Kidney epithelial cell (primary cell): Measurements from ENCODE around the gene SPIRE2. TPM values are rescaled to one million over a fixed set of nuclear protein-coding genes. Genes with fewer than 3 reads are reported as not detected.
A peak's percentile ranks its signal among the peaks of the same experiment; 100 is the strongest.
"Not testable (repeated sequence)": the region's sequence is repeated elsewhere in the genome, so short reads cannot be mapped to it uniquely, and the experiment has no call there.

Experiments used
- DNase-seq: peaks from one replicate; pipeline ENCODE4 v3.0.0-alpha.2; 2010; ENCODE audit warnings: low read depth
- H3K27me3 ChIP-seq: 2 replicates; pipeline ENCODE4 v1.6.0; 2011; ENCODE audit warnings: low read length; ENCODE audit not compliant: control insufficient read depth, insufficient read depth
- H3K36me3 ChIP-seq: 2 replicates; pipeline ENCODE4 v1.5.1; 2011; ENCODE audit warnings: low read length; ENCODE audit not compliant: control insufficient read depth, insufficient read depth
- H3K4me3 ChIP-seq: 2 replicates; pipeline ENCODE4 v1.5.1; 2011; ENCODE audit warnings: low read depth, mild to moderate bottlenecking, control low read depth, low read length
- CTCF ChIP-seq: IDR thresholded peaks from 2 replicates; pipeline ENCODE4 v1.5.1; 2011; ENCODE audit warnings: mild to moderate bottlenecking, moderate library complexity, low read length, control low read depth, inconsistent platforms; ENCODE audit not compliant: insufficient read depth, poor library complexity, severe bottlenecking
- total RNA-seq: library from RNA; depleted of rRNA; stranded (reverse); fragments of >200 nt; gene quantifications from 2 replicates; pipeline ENCODE4 v1.2.3, GENCODE V29; 2015

SPIRE2 gene
- total RNA-seq, 1 donor from 2014 or later = 1.4 TPM

GRCh38 chr16:89870440-89870839, 42.2 kb downstream of the SPIRE2 start:
- no peak for DNase-seq
- TF ChIP-seq CTCF = no peak
- Histone ChIP-seq H3K27me3 (no peaks in the 10 kb centered on the region), H3K4me3 (no peak overlapping the region), H3K36me3 (no peaks in the 10 kb centered on the region)

DNA sequence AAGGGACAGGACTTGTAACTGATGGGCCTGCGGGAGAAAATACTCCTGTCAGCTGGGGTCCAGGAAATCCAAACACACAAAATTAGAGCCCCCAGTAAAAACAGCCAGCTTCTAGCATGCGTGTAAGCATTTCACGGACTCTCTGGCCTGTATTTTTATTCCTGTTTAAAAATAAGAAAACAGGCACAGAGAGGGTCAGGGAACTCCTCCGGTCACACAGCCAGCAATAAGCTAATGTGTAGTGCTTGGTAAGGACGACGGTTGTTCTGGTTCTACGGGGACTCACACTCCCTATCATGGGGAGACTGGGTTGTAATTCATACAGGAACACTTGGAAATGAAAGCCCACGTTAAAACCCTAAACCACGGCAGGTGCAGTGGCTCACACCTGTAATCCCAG, 43.6 kb downstream of the SPIRE2 start:
- no peaks in the 10 kb centered on the region for H3K36me3 ChIP-seq
- no peak for DNase-seq
- no peak overlapping the region for H3K4me3 ChIP-seq
- TF ChIP-seq CTCF = no peak
- no peaks in the 10 kb centered on the region for H3K27me3 ChIP-seq

DNA sequence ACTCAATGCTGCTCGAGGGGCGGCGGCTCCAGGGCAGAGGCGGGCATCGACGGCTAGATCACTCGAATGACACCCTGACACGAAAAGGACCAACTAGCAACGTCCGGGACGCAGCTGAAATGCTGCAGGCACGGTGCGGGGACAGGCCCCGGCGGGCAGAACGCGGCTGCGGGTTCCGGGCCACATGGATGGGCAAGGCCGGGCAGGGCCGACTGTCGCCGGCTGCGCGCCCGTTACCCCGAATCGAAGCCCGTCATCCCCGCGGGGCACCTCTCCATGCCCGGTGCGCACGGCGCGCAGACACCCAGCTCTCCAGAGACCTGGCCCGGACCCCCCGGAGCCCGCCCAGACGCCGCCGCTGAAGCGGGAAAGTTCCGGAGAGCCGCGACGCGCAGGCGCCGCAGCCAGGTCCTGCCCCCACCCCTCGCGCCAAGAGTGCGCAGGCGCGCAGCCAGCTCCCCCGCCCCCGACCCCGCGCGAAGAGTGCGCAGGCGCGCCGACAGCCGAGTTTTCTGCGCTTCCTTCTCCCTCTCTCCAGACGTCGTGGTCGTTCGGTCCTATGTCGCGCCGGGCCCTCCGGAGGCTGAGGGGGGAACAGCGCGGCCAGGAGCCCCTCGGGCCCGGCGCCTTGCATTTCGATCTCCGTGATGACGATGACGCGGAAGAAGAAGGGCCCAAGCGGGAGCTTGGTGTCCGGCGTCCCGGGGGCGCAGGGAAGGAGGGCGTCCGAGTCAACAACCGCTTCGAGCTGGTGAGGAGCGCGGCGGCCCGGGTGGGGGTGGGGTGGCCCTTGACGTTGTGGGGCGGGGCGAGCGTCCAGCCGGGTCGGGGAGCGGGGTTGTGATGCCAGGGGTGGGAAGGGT, 45.1 kb downstream of the SPIRE2 start, which contains the start of gene TCF25:
TCF25 (plus strand) TSS at position 484 of the 863 bp plus-strand sequence; CDS start at position 560, 76 bp downstream.
- peak within 1 kb of the TSS; percentile 70 for H3K4me3 ChIP-seq
- TF ChIP-seq CTCF = no peak

GRCh38 chr16:89873972-89874689, 45.9 kb downstream of the SPIRE2 start:
- DNase-seq = no peak
- peak overlapping the region; percentile 70 for H3K4me3 ChIP-seq
- no peak for TF ChIP-seq CTCF
- H3K27me3 ChIP-seq = no peaks in the 10 kb centered on the region
- H3K36me3 ChIP-seq = peaks cover 2% of the 10 kb centered on the region

More for the DNA sequence above, 45.1 kb downstream of the SPIRE2 start, which contains the start of gene TCF25:
- H3K27me3 ChIP-seq = no peaks in the 10 kb centered on the region
- DNase-seq = no peak
- H3K36me3 ChIP-seq = no peaks in the 10 kb centered on the region

- H3K4me3 ChIP-seq, DNase-seq, H3K36me3 ChIP-seq, H3K27me3 ChIP-seq: not testable (repeated sequence)
These were observed 50.8 kb downstream of the SPIRE2 start for GRCh38 chr16:89879123-89879522.

- peaks cover 6% of the 10 kb centered on the region for H3K36me3 ChIP-seq
These were observed 52.4 kb downstream of the SPIRE2 start for GRCh38 chr16:89880477-89881367.

More at GRCh38 chr16:89880477-89881367, 52.4 kb downstream of the SPIRE2 start:
- no peaks in the 10 kb centered on the region for H3K27me3 ChIP-seq
- no peak overlapping the region for H3K4me3 ChIP-seq
- no peak for DNase-seq
- no peak for TF ChIP-seq CTCF
